Endothelial cell of umbilical vein (primary cell): Measurements from ENCODE around the gene ABR. TPM values are rescaled to one million over a fixed set of nuclear protein-coding genes. Genes with fewer than 3 reads are reported as not detected.

ENCODE experiments used
- BruUV-seq: library from RNA; stranded (reverse); fragments of 400-500 nt; replicated peaks from 2 replicates; lab custom pipeline; 2021; lab: Mats Ljungman, UMichigan
- CTCF ChIA-PET: fragments of 300-600, 350-600 bp; sonication (Branson Sonifier 250); formaldehyde crosslinking; loops from one replicate; lab custom pipeline; 2021; ENCODE audit warnings: antibody characterized with exemption, inconsistent platforms; lab: Charles Lee
- POLR2A ChIA-PET: fragments of 300-600, 350-600 bp; sonication (Branson Sonifier 250); formaldehyde crosslinking; loops from one replicate; lab custom pipeline; 2021; ENCODE audit warnings: antibody characterized with exemption, inconsistent platforms; lab: Charles Lee
- DNase-seq: peaks from one replicate; pipeline ENCODE4 v3.0.0-alpha.2; 2011; ENCODE audit warnings: low read depth, low spot score
- FAIRE-seq: peaks from 2 replicates; lab custom pipeline; 2011; peaks lifted over from hg19 to GRCh38; lab: Jason Lieb, UNC
- H2AFZ ChIP-seq: 2 replicates; pipeline ENCODE4 v1.6.0; 2012; ENCODE audit warnings: low read depth, low read length, control low read depth, inconsistent platforms
- H3K27ac ChIP-seq: 2 replicates; pipeline ENCODE4 v1.5.1; 2011; ENCODE audit warnings: low read depth, mild to moderate bottlenecking, control low read depth, low read length, moderate library complexity; ENCODE audit not compliant: insufficient read depth
- H3K27me3 ChIP-seq, 2 experiments: 2 replicates each; pipeline versions ENCODE4 v1.6.0 to v1.6.1; 2011; ENCODE audit warnings: low read length in 2 of 2, mixed read lengths in 1 of 2; ENCODE audit not compliant: control insufficient read depth in 2 of 2, insufficient read depth in 2 of 2
- H3K36me3 ChIP-seq, 2 experiments: 2 replicates in 1 of 2; 3 replicates in 1 of 2; pipeline ENCODE4 v1.5.1; 2011; ENCODE audit warnings: low read length in 2 of 2, mild to moderate bottlenecking in 1 of 2, moderate library complexity in 1 of 2; ENCODE audit not compliant: control insufficient read depth in 2 of 2, insufficient read depth in 2 of 2; ENCODE audit errors: extremely low read depth in 1 of 2
- H3K4me1 ChIP-seq: 3 replicates; pipeline ENCODE4 v1.5.1; 2011; ENCODE audit warnings: mild to moderate bottlenecking, low read length; ENCODE audit not compliant: control insufficient read depth, insufficient read depth; ENCODE audit errors: extremely low read depth
- H3K4me2 ChIP-seq: 2 replicates; pipeline ENCODE4 v1.6.1; 2011; ENCODE audit warnings: low read length, control low read depth, mixed read lengths; ENCODE audit not compliant: insufficient read depth
- H3K4me3 ChIP-seq, 3 experiments: fragments of 200-600 bp in 1 of 3; sonication (generic), shearing (Covaris generic) in 1 of 3; replicated peaks in 1 of 3; 2 replicates each; pipeline ENCODE4 v1.5.1; 2011 to 2016; ENCODE audit warnings: control low read depth in 3 of 3, low read length in 3 of 3, mild to moderate bottlenecking in 2 of 3, inconsistent platforms in 1 of 3, low read depth in 1 of 3, moderate library complexity in 1 of 3; ENCODE audit not compliant: insufficient read depth in 1 of 3
- H3K79me2 ChIP-seq: 2 replicates; pipeline ENCODE4 v1.6.0; 2012; ENCODE audit warnings: low read length, inconsistent platforms; ENCODE audit not compliant: control insufficient read depth, insufficient read depth
- H3K9ac ChIP-seq: replicated peaks from 2 replicates; pipeline ENCODE3; 2011; ENCODE audit warnings: low read length, control low read depth; ENCODE audit not compliant: insufficient read depth; ENCODE audit errors: extremely low read depth
- H3K9me1 ChIP-seq: replicated peaks from 3 replicates; pipeline ENCODE4 v1.6.0; 2011; ENCODE audit warnings: mild to moderate bottlenecking, low read length; ENCODE audit not compliant: control insufficient read depth, insufficient read depth; ENCODE audit errors: extremely low read depth
- H3K9me3 ChIP-seq: replicated peaks from 2 replicates; pipeline ENCODE4 v1.5.1; 2012; ENCODE audit warnings: low read length, inconsistent platforms; ENCODE audit not compliant: control insufficient read depth, insufficient read depth
- H4K20me1 ChIP-seq: replicated peaks from 2 replicates; pipeline ENCODE3; 2011; ENCODE audit warnings: mild to moderate bottlenecking, low read length; ENCODE audit not compliant: control insufficient read depth, insufficient read depth; ENCODE audit errors: extremely low read depth
- CTCF ChIP-seq, 2 donors: IDR thresholded peaks; 1 replicate in 1 of 2; 2 replicates in 1 of 2; pipeline ENCODE4 v1.5.1; 2011; ENCODE audit warnings: low read length in 2 of 2, mild to moderate bottlenecking in 2 of 2, moderate library complexity in 2 of 2, control low read depth in 1 of 2, inconsistent platforms in 1 of 2, low read depth in 1 of 2; ENCODE audit not compliant: insufficient read depth in 1 of 2; ENCODE audit errors: extremely low read depth in 1 of 2
- EZH2 ChIP-seq: IDR thresholded peaks from 2 replicates; pipeline ENCODE4 v1.6.1; 2012; ENCODE audit warnings: borderline replicate concordance, low read depth, mild to moderate bottlenecking, moderate library complexity, low read length, inconsistent platforms; ENCODE audit not compliant: severe bottlenecking
- FOS ChIP-seq: IDR thresholded peaks from 2 replicates; pipeline ENCODE4 v1.6.1; 2011; ENCODE audit warnings: mild to moderate bottlenecking, low read length, moderate library complexity, borderline replicate concordance; ENCODE audit not compliant: insufficient read depth
- GATA2 ChIP-seq: IDR thresholded peaks from 2 replicates; pipeline ENCODE4 v1.7.0; 2011; ENCODE audit warnings: low read depth, mild to moderate bottlenecking, moderate library complexity, mixed read lengths, low read length; ENCODE audit not compliant: insufficient read length, insufficient read depth
- JUN ChIP-seq: IDR thresholded peaks from 2 replicates; pipeline ENCODE4 v1.6.1; 2011; ENCODE audit warnings: borderline replicate concordance, low read depth; ENCODE audit not compliant: insufficient read length, insufficient read depth
- MAX ChIP-seq: IDR thresholded peaks from 2 replicates; pipeline ENCODE4 v1.6.1; 2011; ENCODE audit not compliant: insufficient read depth, insufficient read length
- MYC ChIP-seq: IDR thresholded peaks from one replicate; pipeline ENCODE4 v1.6.1; 2011; ENCODE audit warnings: mild to moderate bottlenecking, low read depth, low read length
- POLR2A ChIP-seq: IDR thresholded peaks from 2 replicates; pipeline ENCODE4 v1.6.1; 2012; ENCODE audit warnings: low read depth, mild to moderate bottlenecking, control low read depth, low read length
- POLR2AphosphoS5 ChIP-seq: IDR thresholded peaks from 2 replicates; pipeline ENCODE4 v1.6.1; 2012; ENCODE audit warnings: low read depth, mild to moderate bottlenecking, control low read depth, low read length, moderate library complexity; ENCODE audit not compliant: insufficient read depth
- dilution Hi-C: fragments of 300-500 bp; cut with MboI; formaldehyde crosslinking; loops from one replicate; pipeline ENCODE4 v1.15.0; 2019; ENCODE audit warnings: low sequenced_read_pairs; ENCODE audit not compliant: extremely low pct_ligation_motif_present
- intact Hi-C: fragments of 100-400 bp; cut with micrococcal nuclease; formaldehyde crosslinking; loops from one replicate; pipeline ENCODE4 v1.10.0; 2022
- polyA plus RNA-seq, 4 experiments: library from polyadenylated mRNA; depleted of rRNA in 3 of 4; stranded (reverse) in 3 of 4; unstranded in 1 of 4; fragments of >200 nt; gene quantifications; 2 replicates each; pipeline versions ENCODE4 v1.2.1 to v1.2.3, GENCODE V29; 2011 to 2012; ENCODE audit warnings: missing spikeins in 1 of 4
- total RNA-seq: library from RNA; stranded (reverse); gene quantifications from 2 replicates; pipeline ENCODE4 v1.2.3, GENCODE V29; 2021

ABR gene
- total and polyA plus RNA-seq, 2 donors (not counting 3 experiments of a cell fraction or from before 2014, with no cell fraction given): 83.5 to 96.8 TPM

DNA sequence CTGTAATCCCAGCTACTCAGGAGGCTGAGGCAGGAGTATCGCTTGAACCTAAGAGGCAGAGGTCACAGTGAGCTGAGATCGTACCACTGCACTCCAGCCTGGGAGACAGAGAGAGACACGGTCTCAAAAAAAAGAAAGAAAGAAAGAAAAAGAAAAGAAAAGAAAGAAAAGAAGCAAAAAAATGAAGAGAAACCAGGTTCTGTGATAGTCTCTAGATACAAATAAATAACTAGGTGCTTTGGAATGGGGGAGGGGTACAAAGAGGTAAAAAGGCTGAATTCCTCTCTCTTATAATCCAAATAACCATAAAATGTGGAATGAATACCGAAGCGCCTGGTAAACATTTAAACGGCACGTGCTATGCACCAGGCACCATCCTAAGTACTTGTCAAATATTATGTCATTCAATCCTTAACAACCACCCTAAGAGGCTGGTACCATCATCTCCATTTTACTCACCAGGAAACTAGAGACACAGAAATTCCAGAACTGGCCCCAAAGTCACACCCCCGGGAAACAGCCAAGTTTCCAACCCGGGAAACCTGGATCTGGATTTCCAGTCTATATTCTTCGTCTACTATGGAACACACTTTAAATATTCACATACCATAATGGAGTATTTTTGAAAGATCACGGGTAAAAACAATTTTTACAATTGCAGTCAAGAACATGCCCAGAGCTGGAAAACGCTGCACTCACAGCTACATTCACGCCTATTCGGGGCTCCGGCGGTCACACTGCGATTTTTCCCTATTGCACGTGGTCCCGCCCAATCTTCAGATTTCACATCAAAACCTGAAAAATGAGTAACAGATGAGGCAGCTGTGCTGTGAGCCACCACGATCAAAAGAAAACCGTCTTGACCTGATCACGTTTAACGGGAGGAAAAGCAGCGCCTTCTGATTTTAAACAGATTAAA is 210.7 kb downstream of the ABR start:
- Histone ChIP-seq H3K36me3 (no peaks in the 10 kb centered on the region), H3K4me1 (peaks cover 2% of the 10 kb centered on the region), H3K4me2 (no peak overlapping the region), H2AFZ (no peak overlapping the region), H4K20me1 (no peaks in the 10 kb centered on the region), H3K9ac (no peak overlapping the region), H3K4me3 (no peak overlapping the region), H3K9me1 (no peaks in the 10 kb centered on the region), H3K9me3 (no peaks in the 10 kb centered on the region), H3K27ac (no peak overlapping the region), H3K79me2 (peaks cover 9% of the 10 kb centered on the region), H3K27me3 (no peaks in the 10 kb centered on the region)
- no TSS peak for BruUV-seq
- TF ChIP-seq MYC (no peak), POLR2AphosphoS5 (no peak), POLR2A (no peak), CTCF (IDR thresholded peaks at IDR 0.05; ENCODE audit: extremely low read depth in 1 of 2, insufficient read depth in 1 of 2, low read depth in 1 of 2, low read length in 2 of 2) (no peak), MAX (no peak), JUN (no peak), GATA2 (no peak), EZH2 (no peak), FOS (no peak)
- FAIRE-seq (no peak), DNase-seq (no peak)
- CTCF ChIA-PET: no interaction called here
- POLR2A ChIA-PET: no interaction called here
- dilution Hi-C loops: no loop called here
- intact Hi-C loops: no loop called here
